ENCODE data around the gene GLOD4.
"Not testable (repeated sequence)": the region's sequence is repeated elsewhere in the genome, so short reads cannot be mapped to it uniquely, and the experiment has no call there.

DNA sequence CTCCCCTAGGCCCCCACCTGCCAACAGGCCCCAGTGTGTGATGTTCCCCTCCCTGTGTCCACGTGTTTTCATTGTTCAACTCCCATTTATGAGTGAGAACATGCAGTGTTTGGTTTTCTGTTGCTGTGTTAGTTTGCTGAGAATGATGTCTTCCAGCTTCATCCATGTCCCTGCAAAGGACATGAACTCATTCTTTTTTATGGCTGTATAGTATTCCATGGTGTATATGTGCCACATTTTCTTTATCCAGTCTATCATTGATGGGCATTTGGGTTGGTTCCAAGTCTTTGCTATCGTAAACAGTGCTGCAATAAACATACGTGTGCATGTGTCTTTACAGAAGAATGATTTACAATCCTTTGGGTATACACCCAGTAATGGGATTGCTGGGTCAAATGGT, 47.5 kb upstream of the GLOD4 start:
- TF ChIP-seq, protein P1, sequence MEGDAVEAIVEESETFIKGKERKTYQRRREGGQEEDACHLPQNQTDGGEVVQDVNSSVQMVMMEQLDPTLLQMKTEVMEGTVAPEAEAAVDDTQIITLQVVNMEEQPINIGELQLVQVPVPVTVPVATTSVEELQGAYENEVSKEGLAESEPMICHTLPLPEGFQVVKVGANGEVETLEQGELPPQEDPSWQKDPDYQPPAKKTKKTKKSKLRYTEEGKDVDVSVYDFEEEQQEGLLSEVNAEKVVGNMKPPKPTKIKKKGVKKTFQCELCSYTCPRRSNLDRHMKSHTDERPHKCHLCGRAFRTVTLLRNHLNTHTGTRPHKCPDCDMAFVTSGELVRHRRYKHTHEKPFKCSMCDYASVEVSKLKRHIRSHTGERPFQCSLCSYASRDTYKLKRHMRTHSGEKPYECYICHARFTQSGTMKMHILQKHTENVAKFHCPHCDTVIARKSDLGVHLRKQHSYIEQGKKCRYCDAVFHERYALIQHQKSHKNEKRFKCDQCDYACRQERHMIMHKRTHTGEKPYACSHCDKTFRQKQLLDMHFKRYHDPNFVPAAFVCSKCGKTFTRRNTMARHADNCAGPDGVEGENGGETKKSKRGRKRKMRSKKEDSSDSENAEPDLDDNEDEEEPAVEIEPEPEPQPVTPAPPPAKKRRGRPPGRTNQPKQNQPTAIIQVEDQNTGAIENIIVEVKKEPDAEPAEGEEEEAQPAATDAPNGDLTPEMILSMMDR (conservative IDR thresholded peaks at IDR 0.05; ENCODE audit: low read depth, low read length): not testable (repeated sequence)
- TF ChIP-seq MAZ (IDR thresholded peaks at IDR 0.05; ENCODE audit: borderline replicate concordance, low read depth, low read length); MAFK (IDR thresholded peaks at IDR 0.05; ENCODE audit: low read depth, low read length); RCOR1 (IDR thresholded peaks at IDR 0.05; ENCODE audit: insufficient replicate concordance, low read length); POLR2A (IDR thresholded peaks at IDR 0.05; ENCODE audit: low read depth, low read length); BHLHE40 (IDR thresholded peaks at IDR 0.05; ENCODE audit: low read depth, low read length); RAD21 (IDR thresholded peaks at IDR 0.05; ENCODE audit: low read length); USF2 (IDR thresholded peaks at IDR 0.05; ENCODE audit: low read depth, low read length): not testable (repeated sequence)

Measured in IMR-90 (cell line).